Omental fat pad (tissue), 4 donors: ENCODE measurements around the gene ADK. TPM values are rescaled to one million over a fixed set of nuclear protein-coding genes. Genes with fewer than 3 reads are reported as not detected.
"Not testable (repeated sequence)": the region's sequence is repeated elsewhere in the genome, so short reads cannot be mapped to it uniquely, and the experiment has no call there.

ENCODE experiments used
- ATAC-seq: fragments of 150-250 bp; one replicate; pipeline ENCODE4 v1.9.1; 2016; ENCODE audit warnings: mild to moderate bottlenecking, moderate library complexity; ENCODE audit not compliant: low FRiP score
- DNase-seq: peaks from one replicate; pipeline ENCODE4 v3.0.0-alpha.2; 2019; ENCODE audit warnings: low spot score
- total RNA-seq, 4 donors: library from RNA; depleted of rRNA; stranded (reverse); fragments of >200 nt; gene quantifications; one replicate each; pipeline ENCODE4 v1.1.0, GENCODE V29; 2016
- TF ChIP-seq, protein P1 (sequence below), 3 donors: fragments of 450-650 bp; IDR thresholded peaks; one replicate each; pipeline ENCODE4 v1.5.1; 2016 to 2017; ENCODE audit warnings: antibody characterized with exemption in 3 of 3, mild to moderate bottlenecking in 3 of 3, moderate library complexity in 2 of 3

ADK gene
- total RNA-seq, 4 donors from 2014 or later = 19.4 to 23.3 (median 22.0) TPM

GRCh38 chr10:74342991-74343390 is 192.0 kb downstream of the ADK start:
- TF ChIP-seq, protein P1, sequence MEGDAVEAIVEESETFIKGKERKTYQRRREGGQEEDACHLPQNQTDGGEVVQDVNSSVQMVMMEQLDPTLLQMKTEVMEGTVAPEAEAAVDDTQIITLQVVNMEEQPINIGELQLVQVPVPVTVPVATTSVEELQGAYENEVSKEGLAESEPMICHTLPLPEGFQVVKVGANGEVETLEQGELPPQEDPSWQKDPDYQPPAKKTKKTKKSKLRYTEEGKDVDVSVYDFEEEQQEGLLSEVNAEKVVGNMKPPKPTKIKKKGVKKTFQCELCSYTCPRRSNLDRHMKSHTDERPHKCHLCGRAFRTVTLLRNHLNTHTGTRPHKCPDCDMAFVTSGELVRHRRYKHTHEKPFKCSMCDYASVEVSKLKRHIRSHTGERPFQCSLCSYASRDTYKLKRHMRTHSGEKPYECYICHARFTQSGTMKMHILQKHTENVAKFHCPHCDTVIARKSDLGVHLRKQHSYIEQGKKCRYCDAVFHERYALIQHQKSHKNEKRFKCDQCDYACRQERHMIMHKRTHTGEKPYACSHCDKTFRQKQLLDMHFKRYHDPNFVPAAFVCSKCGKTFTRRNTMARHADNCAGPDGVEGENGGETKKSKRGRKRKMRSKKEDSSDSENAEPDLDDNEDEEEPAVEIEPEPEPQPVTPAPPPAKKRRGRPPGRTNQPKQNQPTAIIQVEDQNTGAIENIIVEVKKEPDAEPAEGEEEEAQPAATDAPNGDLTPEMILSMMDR (IDR thresholded peaks at IDR 0.05) = no peak
- no peak for DNase-seq
- no peak for ATAC-seq

DNA sequence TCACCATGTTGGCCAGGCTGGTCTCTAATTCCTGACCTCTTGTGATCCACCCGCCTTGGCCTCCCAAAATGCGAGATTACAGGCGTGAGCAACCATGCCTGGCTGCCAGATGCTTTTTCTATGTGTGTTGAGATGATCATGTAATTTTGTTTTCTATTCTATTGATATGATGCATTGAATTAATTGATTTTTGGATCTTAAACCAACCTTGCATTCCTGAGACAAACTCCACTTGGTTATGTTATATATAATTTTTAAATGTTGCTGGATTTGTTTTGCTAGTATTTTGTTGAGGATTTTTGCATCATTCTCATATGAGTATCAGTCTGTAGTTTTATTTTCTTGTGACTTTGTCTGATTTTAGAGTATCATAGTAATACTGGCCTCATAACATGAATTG is 192.8 kb downstream of the ADK start:
- ATAC-seq = no peak
- TF ChIP-seq, protein P1 (IDR thresholded peaks at IDR 0.05) = no peak

GRCh38 chr10:74344306-74344705 is 193.3 kb downstream of the ADK start:
- no peak for DNase-seq
- TF ChIP-seq, protein P1 (IDR thresholded peaks at IDR 0.05) = no peak
- no peak for ATAC-seq

More for the DNA sequence above, 192.8 kb downstream of the ADK start:
- DNase-seq = no peak

DNA sequence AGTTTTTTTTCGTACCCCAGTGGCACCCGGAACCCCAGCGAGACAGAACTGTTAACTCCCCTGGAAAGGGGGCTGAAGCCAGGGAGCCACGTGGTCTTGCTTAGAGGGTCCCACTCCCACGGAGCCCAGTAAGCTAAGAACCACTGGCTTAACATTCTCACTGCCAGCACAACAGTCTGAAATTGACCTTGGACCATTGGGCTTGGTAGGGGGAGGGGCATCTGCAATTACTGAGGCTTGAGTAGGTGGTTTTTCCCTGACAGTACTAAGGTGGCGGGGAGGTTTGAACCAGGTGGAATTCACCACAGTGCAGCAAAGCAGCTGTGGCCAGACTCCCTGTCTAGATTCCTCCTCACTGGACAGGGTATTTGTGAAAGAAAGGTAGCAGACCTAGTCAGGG is 196.5 kb downstream of the ADK start:
- DNase-seq = no peak
- TF ChIP-seq, protein P1 (IDR thresholded peaks at IDR 0.05) = no peak
- no peak for ATAC-seq

- ATAC-seq, DNase-seq: not testable (repeated sequence)
These were observed 202.0 kb downstream of the ADK start for GRCh38 chr10:74353021-74353420.

DNA sequence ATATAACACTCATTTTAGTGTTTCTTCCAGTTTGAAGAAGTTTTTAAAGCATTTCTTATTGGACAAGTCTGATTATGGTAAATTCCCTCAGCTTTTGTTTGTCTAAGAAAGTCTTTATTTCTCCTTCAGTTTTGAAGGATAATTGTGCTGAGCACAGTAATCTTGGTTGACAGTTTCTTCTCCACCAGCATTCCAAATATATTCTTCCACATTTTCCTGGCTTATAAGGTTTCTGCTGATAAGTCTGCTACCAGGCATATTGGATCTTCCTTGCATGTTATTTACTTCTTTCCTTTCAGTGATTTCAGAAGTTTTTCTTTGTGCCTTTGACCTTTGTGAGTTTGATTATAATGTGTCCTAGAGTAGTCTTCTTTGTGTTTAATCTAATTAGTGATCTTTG is 210.7 kb downstream of the ADK start:
- TF ChIP-seq, protein P1 (IDR thresholded peaks at IDR 0.05) = no peak
- no peak for ATAC-seq
- DNase-seq = no peak

- DNase-seq (no peak), ATAC-seq (no peak)
- TF ChIP-seq, protein P1 (IDR thresholded peaks at IDR 0.05) = no peak
These were observed 212.7 kb downstream of the ADK start for GRCh38 chr10:74363727-74364126.

- TF ChIP-seq, protein P1 (IDR thresholded peaks at IDR 0.05) = no peak
- ATAC-seq = no peak
- DNase-seq = no peak
These were observed 214.1 kb downstream of the ADK start for GRCh38 chr10:74365109-74365508.
